Amniotic stem cell (primary cell): Measurements from ENCODE around the gene ACTR3C.

Experiments used
- DNase-seq: peaks from one replicate; lab custom pipeline; 2025; lab: John Stamatoyannopoulos, UW

The ACTR3C gene

GRCh38 chr7:150322833-150323681 is at the start of gene ACTR3C, which contains the start of gene LRRC61:
Gene ACTR3C (minus strand): TSS chr7:150323545. CDS start chr7:150295296, 28,249 bp downstream.
Gene LRRC61 (plus strand): TSS chr7:150323355. CDS start chr7:150336862, 13,507 bp downstream.
- no peak for DNase-seq

DNA sequence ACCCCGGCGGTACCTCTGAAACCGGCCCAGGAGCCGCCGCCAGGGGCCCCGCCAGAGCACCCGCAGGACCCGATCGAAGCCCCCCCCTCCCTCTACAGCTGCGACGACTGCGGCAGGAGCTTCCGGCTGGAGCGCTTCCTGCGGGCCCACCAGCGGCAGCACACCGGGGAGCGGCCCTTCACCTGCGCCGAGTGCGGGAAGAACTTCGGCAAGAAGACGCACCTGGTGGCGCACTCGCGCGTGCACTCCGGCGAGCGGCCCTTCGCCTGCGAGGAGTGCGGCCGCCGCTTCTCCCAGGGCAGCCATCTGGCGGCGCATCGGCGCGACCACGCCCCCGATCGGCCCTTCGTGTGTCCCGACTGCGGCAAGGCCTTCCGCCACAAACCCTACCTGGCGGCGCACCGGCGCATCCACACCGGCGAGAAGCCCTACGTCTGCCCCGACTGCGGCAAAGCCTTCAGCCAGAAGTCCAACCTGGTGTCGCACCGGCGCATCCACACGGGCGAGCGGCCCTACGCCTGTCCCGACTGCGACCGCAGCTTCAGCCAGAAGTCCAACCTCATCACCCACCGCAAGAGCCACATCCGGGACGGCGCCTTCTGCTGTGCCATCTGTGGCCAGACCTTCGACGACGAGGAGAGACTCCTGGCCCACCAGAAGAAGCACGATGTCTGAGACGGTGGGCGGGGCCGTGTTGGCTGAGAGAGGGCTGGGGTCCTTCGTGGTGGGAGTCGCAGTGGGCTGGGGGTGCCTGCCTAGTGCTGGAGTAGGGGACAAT is 49.1 kb upstream of the ACTR3C start:
- no peak for DNase-seq

- DNase-seq: no peak
Measured at GRCh38 chr7:150371996-150372270, 48.6 kb upstream of the ACTR3C start.

- no peak for DNase-seq
Measured at GRCh38 chr7:150371131-150371995, 48.0 kb upstream of the ACTR3C start.

DNA sequence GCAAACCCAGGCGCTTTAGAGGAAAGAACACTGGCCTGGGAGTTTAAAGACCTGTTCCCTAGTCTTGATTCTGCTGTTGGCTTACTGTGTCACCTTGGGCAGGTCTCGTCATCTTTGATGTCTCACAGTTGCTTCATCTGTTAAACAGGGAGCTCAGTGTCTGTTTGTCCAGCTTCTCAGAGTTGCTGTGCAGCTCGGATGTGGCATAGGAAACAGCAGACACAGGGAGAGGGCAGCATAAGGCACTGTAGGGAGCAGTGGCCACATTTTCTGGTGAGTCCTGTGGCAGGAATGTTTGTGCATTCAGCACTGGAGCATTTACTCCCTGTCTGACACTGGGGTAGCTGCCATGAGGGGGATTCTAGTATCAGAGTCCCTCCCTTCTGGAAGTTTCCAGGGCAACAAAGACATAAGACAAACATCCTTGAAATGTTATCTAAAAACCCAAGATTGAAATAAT is 47.3 kb upstream of the ACTR3C start:
- peak; percentile 70 for DNase-seq

DNA sequence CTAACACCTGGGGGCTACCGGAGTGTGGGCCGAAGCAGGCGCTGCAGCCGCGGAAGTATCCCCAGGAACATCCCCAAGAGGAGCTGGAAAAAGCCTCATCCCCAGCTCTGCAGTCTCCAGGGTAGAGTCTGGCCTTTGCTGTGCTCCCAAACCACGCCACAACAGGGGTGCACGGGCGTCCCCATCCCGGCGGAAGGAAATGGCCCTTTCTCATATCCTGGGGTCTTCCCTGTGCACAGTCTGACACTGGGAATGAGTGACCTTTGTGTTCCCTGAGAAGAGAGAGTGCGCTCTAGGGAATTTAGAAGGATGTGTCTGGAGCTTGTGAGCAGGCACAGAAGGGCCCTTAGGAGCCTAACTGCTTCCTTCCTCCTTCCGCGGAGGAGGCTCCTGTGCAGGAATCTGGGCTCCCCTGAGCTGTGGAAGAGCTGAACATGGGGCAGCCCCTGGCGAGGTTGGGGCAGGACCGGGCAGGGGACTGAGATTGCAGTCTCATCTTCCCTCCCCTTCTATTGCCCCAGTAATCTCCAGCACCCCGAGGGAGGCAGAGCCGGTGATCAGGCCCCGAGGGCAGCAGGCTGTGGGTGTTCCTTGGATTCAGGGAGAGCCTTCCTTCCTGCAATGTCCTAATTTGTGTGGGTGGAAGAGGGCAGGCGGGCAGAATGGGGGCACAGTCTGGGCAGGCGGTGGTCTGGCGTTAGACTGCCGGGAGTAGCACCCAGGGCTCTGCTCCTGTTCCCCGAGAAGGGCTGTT is 46.6 kb upstream of the ACTR3C start:
- DNase-seq: no peak

GRCh38 chr7:150368884-150369747 is 45.8 kb upstream of the ACTR3C start:
- no peak for DNase-seq

- peak; percentile 36 for DNase-seq
Measured at GRCh38 chr7:150368096-150368883, 44.9 kb upstream of the ACTR3C start, which contains the start of gene REPIN1. Gene REPIN1 (plus strand): TSS chr7:150368822. CDS start chr7:150369712, 890 bp downstream.

DNA sequence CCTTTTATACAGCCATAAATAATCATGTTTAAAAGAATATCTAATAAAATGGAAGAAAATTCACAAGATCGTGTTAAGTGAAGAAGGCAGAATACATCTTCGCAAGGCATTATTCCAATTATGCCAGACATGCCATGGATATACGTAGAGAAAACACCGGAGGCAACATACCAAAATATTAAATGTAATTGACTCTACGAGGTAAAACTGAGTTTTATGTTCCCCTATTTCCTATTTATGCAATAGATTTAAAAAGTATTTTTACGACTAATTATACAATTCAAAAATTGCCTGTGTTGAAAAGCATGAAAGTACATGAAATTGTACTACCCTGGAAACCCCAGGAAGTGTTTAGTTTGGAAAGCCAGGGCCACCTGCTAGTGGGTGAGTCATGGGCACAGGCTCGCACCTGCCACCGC is 44.3 kb upstream of the ACTR3C start:
- DNase-seq: no peak

GRCh38 chr7:150365673-150366398 is 42.5 kb upstream of the ACTR3C start:
- DNase-seq: no peak

GRCh38 chr7:150365194-150365593 is 41.8 kb upstream of the ACTR3C start:
- no peak for DNase-seq

- no peak for DNase-seq
Measured at GRCh38 chr7:150363872-150364271, 40.5 kb upstream of the ACTR3C start.

- no peak for DNase-seq
Measured at GRCh38 chr7:150363370-150363769, 40.0 kb upstream of the ACTR3C start.

GRCh38 chr7:150361807-150362621 is 38.7 kb upstream of the ACTR3C start:
- no peak for DNase-seq

- no peak for DNase-seq
Measured at GRCh38 chr7:150361402-150361801, 38.1 kb upstream of the ACTR3C start.

DNA sequence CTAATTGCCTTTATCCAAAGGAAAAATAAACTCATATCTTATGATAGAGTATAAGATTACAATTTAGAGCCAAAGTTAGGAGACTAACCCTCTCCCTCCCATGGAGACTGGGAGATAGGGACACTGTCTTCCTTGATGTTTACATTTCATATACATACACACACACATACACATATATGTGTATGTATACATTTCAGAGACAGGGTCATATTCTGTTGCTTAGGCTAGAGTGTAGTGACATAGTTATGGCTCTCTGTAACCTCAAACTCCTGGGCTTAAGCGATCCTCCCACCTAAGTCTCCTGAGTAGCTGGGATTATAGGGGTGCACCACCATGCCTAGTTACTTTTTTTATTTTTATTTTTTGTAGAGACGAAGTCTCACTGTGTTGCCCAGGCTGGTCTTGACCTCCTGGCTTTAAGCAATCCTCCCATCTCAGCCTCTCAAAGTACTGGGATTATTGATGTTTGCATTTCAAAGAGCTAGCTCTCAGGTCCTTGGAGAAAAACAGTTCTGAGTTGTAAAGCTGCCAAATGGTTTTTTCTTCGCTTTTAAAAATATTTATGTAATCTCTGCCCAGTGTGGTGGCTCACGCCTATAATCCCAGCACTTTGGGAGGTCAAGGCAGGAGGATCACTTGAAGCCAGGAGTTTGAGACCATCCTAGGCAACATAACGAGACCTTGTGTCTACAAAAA is 37.2 kb upstream of the ACTR3C start:
- DNase-seq: no peak

DNA sequence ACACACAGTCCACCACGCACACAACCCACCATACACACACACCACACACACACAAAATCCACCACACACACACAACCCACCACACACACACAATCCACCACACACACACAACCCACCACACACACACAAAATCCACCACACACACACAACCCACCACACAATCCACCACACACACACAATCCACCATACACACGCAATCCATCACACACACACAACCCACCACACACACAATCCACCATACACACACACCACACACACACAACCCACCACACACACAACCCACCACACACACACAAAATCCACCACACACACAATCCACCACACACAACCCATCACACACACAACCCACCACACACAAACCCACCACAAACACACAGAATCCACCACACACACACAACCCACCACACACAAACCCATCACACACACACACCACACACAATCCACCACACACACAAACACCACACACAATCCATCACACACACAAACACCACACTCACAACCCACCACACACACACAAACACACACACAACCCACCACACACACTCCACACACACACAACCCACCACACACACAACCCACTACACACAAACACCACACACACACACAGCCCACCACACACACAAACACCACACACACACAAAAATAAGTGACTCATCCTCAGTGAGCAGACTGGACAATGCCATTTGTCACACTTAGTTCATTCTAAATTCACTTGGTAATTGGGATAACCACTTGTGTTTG is 36.4 kb upstream of the ACTR3C start:
- no peak for DNase-seq
